ENCODE results near the gene LANCL2. TPM values are rescaled to one million over a fixed set of nuclear protein-coding genes. Genes with fewer than 3 reads are reported as not detected.

LANCL2 gene
- total RNA-seq, 1 experiment from 2014 or later, result 10.0 TPM

GRCh38 chr7:55369427-55370400 is 4.6 kb downstream of the LANCL2 start:
- RAD21 ChIA-PET (ENCODE audit: low non-redundant PET in 1 of 2, low total read pairs in 2 of 2, uncharacterized antibody in 2 of 2, unreplicated experiment in 2 of 2), result no interaction called here
- intact Hi-C loops (cut with micrococcal nuclease), result loop anchor here (5.0 kb wide), 2 partner anchors 203 to 612 kb away; partner anchors contain the start of genes SEC61G and VOPP1
- Histone ChIP-seq H3K27me3 (ENCODE audit: insufficient read depth, low read length) (no peaks in the 10 kb centered on the region), H3K9ac (ENCODE audit: low read length) (no peak overlapping the region), H3K4me2 (ENCODE audit: low read length) (no peak overlapping the region), H3K36me3 (ENCODE audit: control insufficient read depth in 1 of 2, insufficient read depth in 2 of 2, low read length in 2 of 2) (no peaks in the 10 kb centered on the region), H4K20me1 (ENCODE audit: insufficient read depth) (no peaks in the 10 kb centered on the region), H3K4me3 (replicated peaks in 1 of 2; ENCODE audit: low read depth in 1 of 2, low read length in 2 of 2) (no peak overlapping the region), H2AFZ (ENCODE audit: low read depth, low read length, poor library complexity, severe bottlenecking) (no peak overlapping the region), H3K9me3 (ENCODE audit: control insufficient read depth in 1 of 2, insufficient read depth in 1 of 2, low read depth in 1 of 2, low read length in 2 of 2) (no peaks in the 10 kb centered on the region), H3K79me2 (ENCODE audit: insufficient read depth, low read length) (peaks cover 7% of the 10 kb centered on the region), H3K27ac (ENCODE audit: low read depth, low read length) (no peak overlapping the region), H3K9me2 (ENCODE audit: insufficient read depth) (no peaks in the 10 kb centered on the region), H3K4me1 (ENCODE audit: control insufficient read depth in 1 of 2, insufficient read depth in 2 of 2, low read length in 2 of 2) (peaks cover 3 to 17% of the 10 kb centered on the region in 2 experiments; a peak in 3 of 4 replicates)
- POLR2A ChIA-PET, result no interaction called here
- CTCF ChIA-PET, result no interaction called here
- ATAC-seq, result no peak
- no TSS peak for BruUV-seq (replicated peaks)
- TF ChIP-seq MAX (IDR thresholded peaks at IDR 0.05) (no peak), RAD21 (IDR thresholded peaks at IDR 0.05; ENCODE audit: low read depth) (no peak), SIN3A (IDR thresholded peaks at IDR 0.05; ENCODE audit: low read depth) (no peak), JUND (IDR thresholded peaks at IDR 0.05) (no peak), REST (IDR thresholded peaks at IDR 0.05; ENCODE audit: low read depth) (no peak), ZBTB33 (IDR thresholded peaks at IDR 0.05; ENCODE audit: extremely low read depth, insufficient replicate concordance, low read length) (no peak), POLR2A (IDR thresholded peaks at IDR 0.05; ENCODE audit: borderline replicate concordance, extremely low read depth, insufficient read depth, insufficient read length) (no peak), EGR1 (IDR thresholded peaks at IDR 0.05; ENCODE audit: low read depth) (no peak), EZH2 (IDR thresholded peaks at IDR 0.05) (no peak), CTCF (IDR thresholded peaks at IDR 0.05 in 2 of 3, conservative IDR thresholded peaks at IDR 0.05 in 1 of 3; ENCODE audit: borderline replicate concordance in 1 of 3, insufficient read depth in 1 of 3, low read depth in 2 of 3, low read length in 2 of 3) (no peak), YY1 (IDR thresholded peaks at IDR 0.05; ENCODE audit: extremely low read depth, insufficient replicate concordance, low read depth, low read length) (no peak), SRF (IDR thresholded peaks at IDR 0.05; ENCODE audit: low read depth) (no peak), TCF7L2 (IDR thresholded peaks at IDR 0.05; ENCODE audit: borderline replicate concordance, extremely low read depth, insufficient read depth, insufficient read length) (no peak), POLR2AphosphoS5 (IDR thresholded peaks at IDR 0.05; ENCODE audit: low read depth, low read length) (no peak), EZH2phosphoT487 (IDR thresholded peaks at IDR 0.05; ENCODE audit: borderline replicate concordance) (no peak)
- no peak for DNase-seq (ENCODE audit: low read depth, low spot score)

Data from HCT116 (cell line).